HG02981 (cell line): ENCODE results near the gene SFMBT1.
A peak's percentile ranks its signal among the peaks of the same experiment; 100 is the strongest.
"Not testable (repeated sequence)": the region's sequence is repeated elsewhere in the genome, so short reads cannot be mapped to it uniquely, and the experiment has no call there.

ENCODE experiments used
- ATAC-seq: cut with Tn5 transposase; IDR thresholded peaks from one replicate; pipeline ENCODE4 v1.9.1; 2021; ENCODE audit warnings: mild to moderate bottlenecking, moderate library complexity; ENCODE audit not compliant: unreplicated experiment

SFMBT1 gene

GRCh38 chr3:53073553-53074365 is 27.9 kb upstream of the SFMBT1 start:
- no peak for ATAC-seq

- peak; percentile 77 for ATAC-seq
Observed at GRCh38 chr3:53072653-53073552, 27.0 kb upstream of the SFMBT1 start.

- no peak for ATAC-seq
Observed at GRCh38 chr3:53071882-53072431, 26.1 kb upstream of the SFMBT1 start.

GRCh38 chr3:53069422-53070068 is 23.7 kb upstream of the SFMBT1 start:
- no peak for ATAC-seq

- no peak for ATAC-seq
Observed at GRCh38 chr3:53068176-53068575, 22.3 kb upstream of the SFMBT1 start.

GRCh38 chr3:53067567-53067966 is 21.7 kb upstream of the SFMBT1 start:
- no peak for ATAC-seq

- ATAC-seq = no peak
Observed at GRCh38 chr3:53065841-53066480, 20.1 kb upstream of the SFMBT1 start.

GRCh38 chr3:53062905-53063304 is 17.0 kb upstream of the SFMBT1 start:
- ATAC-seq = no peak

GRCh38 chr3:53056442-53056841 is 10.6 kb upstream of the SFMBT1 start:
- no peak for ATAC-seq

GRCh38 chr3:53054233-53054632 is 8.4 kb upstream of the SFMBT1 start:
- not testable (repeated sequence) for ATAC-seq

- ATAC-seq = no peak
Observed at GRCh38 chr3:53051929-53052328, 6.1 kb upstream of the SFMBT1 start.

GRCh38 chr3:53049987-53050386 is 4.1 kb upstream of the SFMBT1 start:
- no peak for ATAC-seq

GRCh38 chr3:53046171-53047170 is 598 bp upstream of the SFMBT1 start:
- ATAC-seq = peak; percentile 27

- peak; percentile 45 for ATAC-seq
Observed at GRCh38 chr3:53044711-53045517, 959 bp downstream of the SFMBT1 start.

- no peak for ATAC-seq
Observed at GRCh38 chr3:53044371-53044710, 1.5 kb downstream of the SFMBT1 start.

- no peak for ATAC-seq
Observed at GRCh38 chr3:53043738-53044137, 2.1 kb downstream of the SFMBT1 start.

- no peak for ATAC-seq
Observed at GRCh38 chr3:53042651-53043050, 3.2 kb downstream of the SFMBT1 start.

GRCh38 chr3:53040351-53040820 is 5.5 kb downstream of the SFMBT1 start:
- ATAC-seq = no peak

- no peak for ATAC-seq
Observed at GRCh38 chr3:53039376-53039752, 6.5 kb downstream of the SFMBT1 start.
